BLaER1 (cell line): ENCODE data around the gene BIRC7.

Experiments used
- H3K27ac ChIP-seq: shearing (Covaris generic); formaldehyde crosslinking; 2 replicates; pipeline ENCODE4 v1.8.1; 2022
- H3K27me3 ChIP-seq: shearing (Covaris generic); formaldehyde crosslinking; 2 replicates; pipeline ENCODE4 v1.8.1; 2022
- H3K36me3 ChIP-seq: shearing (Covaris generic); formaldehyde crosslinking; 2 replicates; pipeline ENCODE4 v1.8.1; 2022
- H3K4me1 ChIP-seq: shearing (Covaris generic); formaldehyde crosslinking; 2 replicates; pipeline ENCODE4 v1.8.1; 2022
- H3K4me2 ChIP-seq: shearing (Covaris generic); formaldehyde crosslinking; 2 replicates; pipeline ENCODE4 v1.8.1; 2022
- H3K4me3 ChIP-seq: shearing (Covaris generic); formaldehyde crosslinking; 2 replicates; pipeline ENCODE4 v1.8.1; 2022
- H3K9ac ChIP-seq: shearing (Covaris generic); formaldehyde crosslinking; 2 replicates; pipeline ENCODE4 v1.8.1; 2022
- H3K9me3 ChIP-seq: shearing (Covaris generic); formaldehyde crosslinking; 2 replicates; pipeline ENCODE4 v1.8.1; 2022
- H4K20me1 ChIP-seq: shearing (Covaris generic); formaldehyde crosslinking; 2 replicates; pipeline ENCODE4 v1.8.1; 2022
- Cebpa-rat ChIP-seq: shearing (Covaris generic); IDR thresholded peaks from 2 replicates; pipeline ENCODE4 v1.8.1; 2022

The BIRC7 gene

DNA sequence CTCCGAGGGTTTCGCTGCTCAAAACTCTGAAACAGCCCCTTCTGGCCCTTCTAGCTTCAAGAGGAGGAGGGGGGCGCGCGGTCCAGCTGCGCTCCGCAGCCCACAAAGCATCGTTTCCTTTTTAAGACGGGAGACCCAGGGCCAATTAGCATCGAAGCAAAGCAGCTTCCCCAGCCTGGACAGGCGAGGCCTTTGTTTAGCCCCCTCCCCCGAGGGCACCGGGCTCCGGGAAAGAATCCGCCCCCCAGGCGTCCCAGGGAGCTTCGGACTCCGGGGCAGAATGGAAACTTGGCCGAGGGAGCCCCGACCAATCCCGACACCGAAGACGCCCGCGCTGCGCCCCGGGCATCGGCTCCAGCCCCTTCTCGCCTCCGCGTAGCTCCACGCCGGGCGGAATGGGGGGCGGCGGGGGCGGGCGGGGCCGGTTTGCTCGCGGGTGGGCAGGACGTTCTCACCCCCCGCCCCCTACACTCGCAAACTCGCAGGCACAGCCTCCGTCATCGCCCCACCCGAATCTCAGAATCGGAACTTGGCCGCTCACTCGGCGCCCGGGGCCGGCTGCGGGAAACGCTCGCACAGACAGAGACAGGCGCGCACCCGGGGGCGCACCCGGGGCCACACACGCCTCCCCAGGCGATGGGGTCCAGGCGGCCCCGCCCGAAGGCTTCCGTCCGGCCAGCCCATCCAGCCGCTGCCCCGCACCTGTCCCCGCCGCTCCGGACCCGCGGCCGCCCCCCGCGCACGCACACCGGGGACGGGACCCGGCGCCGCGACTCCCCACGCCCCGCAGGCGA lies 17.9 kb downstream of the BIRC7 start:
- TF ChIP-seq Cebpa-rat = no peak
- H3K4me3 ChIP-seq = peak overlapping the region; percentile 85
- H3K27ac ChIP-seq = peak overlapping the region; percentile 94
- peak overlapping the region; percentile 91 for H3K9ac ChIP-seq
- no peaks in the 10 kb centered on the region for H3K36me3 ChIP-seq
- H3K27me3 ChIP-seq = peaks cover 50% of the 10 kb centered on the region
- peaks cover 17% of the 10 kb centered on the region; the same call in 1 of the 2 replicates for H4K20me1 ChIP-seq
- H3K4me2 ChIP-seq = peak overlapping the region; percentile 97
- no peaks in the 10 kb centered on the region for H3K9me3 ChIP-seq
- H3K4me1 ChIP-seq = peaks cover 94% of the 10 kb centered on the region

DNA sequence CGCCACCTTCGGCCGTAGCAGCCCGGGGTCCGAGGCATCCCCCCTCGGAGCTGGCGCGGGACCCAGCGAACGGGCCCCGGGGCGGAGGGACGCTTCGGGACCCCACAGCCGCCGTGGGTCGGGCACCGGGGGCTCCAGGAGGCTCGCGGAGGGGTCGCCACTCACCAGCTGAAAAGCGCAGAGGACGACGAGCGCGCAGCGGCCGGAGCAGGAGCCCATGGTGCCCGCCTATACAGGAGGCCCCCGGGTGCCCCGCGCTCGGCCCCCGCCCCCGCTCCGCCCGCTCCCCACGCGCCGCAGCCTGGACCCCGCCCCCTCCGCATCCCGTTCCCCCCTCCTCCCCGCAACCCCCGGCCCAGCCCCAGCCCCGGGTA lies 18.5 kb downstream of the BIRC7 start, which contains the start of gene NKAIN4:
Gene NKAIN4, minus strand, starts transcription at position 232 of the 374 bp plus-strand sequence. Its CDS starts 13 bp downstream, at position 219.
- Histone ChIP-seq H4K20me1 (peaks cover 16% of the 10 kb centered on the region), H3K9me3 (no peaks in the 10 kb centered on the region), H3K27me3 (peaks cover 50% of the 10 kb centered on the region), H3K27ac (peak within 1 kb of the TSS; percentile 94), H3K4me2 (peak within 1 kb of the TSS; percentile 97), H3K36me3 (no peaks in the 10 kb centered on the region), H3K4me1 (peaks cover 94% of the 10 kb centered on the region), H3K9ac (peak within 1 kb of the TSS; percentile 91), H3K4me3 (peak within 1 kb of the TSS; percentile 85)
- no peak for TF ChIP-seq Cebpa-rat

DNA sequence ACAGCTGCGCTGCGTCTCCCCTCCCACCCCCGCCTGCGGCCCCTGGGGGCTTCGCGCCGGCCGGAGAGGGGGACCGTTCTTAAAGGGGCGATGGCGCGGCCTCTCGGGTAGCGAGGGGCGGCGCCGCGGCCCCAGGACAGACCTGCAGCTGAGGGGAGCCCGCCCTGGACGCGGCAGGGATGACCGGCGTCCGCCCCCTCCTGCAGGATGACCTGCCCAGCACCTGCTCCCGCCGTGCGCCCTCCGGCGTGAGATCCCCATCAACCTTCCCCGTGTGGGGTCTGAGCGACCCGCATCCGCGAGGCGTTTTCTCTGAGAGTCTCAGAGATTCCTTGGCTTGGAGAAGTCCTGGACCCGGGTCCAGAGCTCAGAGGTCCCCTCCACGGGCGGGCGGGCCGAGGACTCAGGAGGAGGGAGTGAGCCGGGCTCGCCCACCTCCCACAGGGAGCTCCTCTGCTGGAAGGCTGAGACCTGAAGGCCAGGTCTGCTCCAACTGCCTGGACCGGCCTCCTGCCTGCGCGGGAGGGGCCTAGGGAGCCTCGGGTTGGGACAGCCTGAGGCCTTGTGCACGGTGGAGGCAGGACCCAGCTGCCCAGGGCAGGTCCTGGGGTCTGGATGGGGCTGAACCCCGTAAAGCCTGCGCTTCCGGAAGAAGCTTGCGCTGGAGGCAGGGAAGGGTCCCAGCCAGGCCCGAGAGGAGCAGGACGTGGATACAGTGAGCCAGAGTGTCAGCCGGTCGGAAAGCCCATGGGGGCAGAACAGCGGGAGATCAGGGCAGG lies 19.1 kb downstream of the BIRC7 start:
- Histone ChIP-seq H4K20me1 (peaks cover 22% of the 10 kb centered on the region), H3K9me3 (no peaks in the 10 kb centered on the region), H3K36me3 (no peaks in the 10 kb centered on the region), H3K4me3 (peak overlapping the region; percentile 85), H3K9ac (peak overlapping the region; percentile 81), H3K4me1 (peaks cover 94% of the 10 kb centered on the region), H3K4me2 (peak overlapping the region; percentile 86), H3K27me3 (peaks cover 50% of the 10 kb centered on the region), H3K27ac (peak overlapping the region; percentile 88)
- no peak for TF ChIP-seq Cebpa-rat

DNA sequence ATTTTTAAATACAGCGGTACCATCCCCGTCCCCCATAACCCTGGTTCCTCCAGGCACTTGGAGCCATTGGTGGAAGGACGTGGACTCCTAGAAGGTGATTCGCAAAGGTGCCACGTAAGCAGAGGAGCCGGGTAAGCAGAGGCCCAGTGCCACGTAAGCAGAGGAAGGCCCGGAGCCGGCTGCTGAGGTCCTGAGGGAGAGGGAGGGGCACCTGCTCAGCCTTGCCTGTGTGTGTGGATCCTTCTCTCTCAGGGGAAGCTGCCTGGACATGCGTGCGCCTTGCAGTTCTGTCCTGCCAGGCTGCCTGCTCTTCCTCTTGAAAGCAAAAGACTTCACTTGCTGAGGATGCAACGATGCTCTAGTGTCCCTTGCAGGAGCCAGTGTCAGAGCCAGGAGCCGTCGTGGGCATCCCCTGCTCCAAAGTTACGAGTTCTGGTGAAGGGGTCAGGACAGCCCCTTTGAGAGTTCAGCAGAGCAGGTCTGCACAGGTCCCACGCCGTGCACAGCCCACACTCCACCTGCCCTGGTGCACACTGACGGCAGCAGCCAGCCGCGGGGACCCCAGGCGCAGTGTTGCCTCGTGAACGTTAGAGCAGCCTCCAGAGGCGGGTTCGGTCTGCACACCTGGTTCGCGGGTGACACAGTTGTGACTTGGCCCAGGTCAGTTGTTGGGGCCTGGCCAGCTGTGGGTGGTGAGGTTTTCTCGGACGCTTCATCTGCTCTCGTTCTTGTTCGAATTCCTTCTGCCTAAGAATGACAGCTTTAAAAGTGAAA lies 20.4 kb downstream of the BIRC7 start:
- Histone ChIP-seq H4K20me1 (peaks cover 35% of the 10 kb centered on the region), H3K4me2 (peak overlapping the region; percentile 86), H3K36me3 (no peaks in the 10 kb centered on the region), H3K4me3 (peak overlapping the region; percentile 85), H3K27me3 (peaks cover 50% of the 10 kb centered on the region), H3K4me1 (peaks cover 95% of the 10 kb centered on the region), H3K9me3 (no peaks in the 10 kb centered on the region), H3K27ac (0 out of 2 replicates have a peak overlapping the region, but pooled peaks have one; percentile 88), H3K9ac (peak overlapping the region; percentile 81; the same call in 1 of the 2 replicates)
- no peak for TF ChIP-seq Cebpa-rat

DNA sequence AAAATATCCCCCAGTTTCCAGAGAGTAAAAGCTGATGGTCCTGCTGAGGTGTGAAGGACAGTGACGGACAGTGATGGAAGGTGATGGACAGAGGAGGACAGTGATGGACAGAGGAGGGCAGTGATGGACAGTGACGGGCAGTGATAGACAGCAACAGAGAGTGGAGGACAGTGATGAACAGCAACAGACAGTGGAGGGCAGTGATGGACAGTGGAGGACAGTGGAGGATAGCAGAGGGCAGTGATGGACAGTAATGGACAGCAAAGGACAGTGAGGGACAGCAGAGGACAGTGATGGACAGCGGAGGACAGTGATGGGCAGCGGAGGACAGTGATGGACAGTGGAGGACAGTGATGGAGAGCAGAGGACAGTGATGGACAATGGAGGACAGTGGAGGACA lies 21.2 kb downstream of the BIRC7 start:
- Histone ChIP-seq H3K27me3 (peaks cover 48% of the 10 kb centered on the region), H3K9me3 (no peaks in the 10 kb centered on the region), H3K4me1 (peaks cover 95% of the 10 kb centered on the region), H3K9ac (no peak overlapping the region), H3K36me3 (no peaks in the 10 kb centered on the region), H3K27ac (no peak overlapping the region), H3K4me3 (no peak overlapping the region), H3K4me2 (peak overlapping the region; percentile 86), H4K20me1 (peaks cover 37% of the 10 kb centered on the region)
- TF ChIP-seq Cebpa-rat = no peak

DNA sequence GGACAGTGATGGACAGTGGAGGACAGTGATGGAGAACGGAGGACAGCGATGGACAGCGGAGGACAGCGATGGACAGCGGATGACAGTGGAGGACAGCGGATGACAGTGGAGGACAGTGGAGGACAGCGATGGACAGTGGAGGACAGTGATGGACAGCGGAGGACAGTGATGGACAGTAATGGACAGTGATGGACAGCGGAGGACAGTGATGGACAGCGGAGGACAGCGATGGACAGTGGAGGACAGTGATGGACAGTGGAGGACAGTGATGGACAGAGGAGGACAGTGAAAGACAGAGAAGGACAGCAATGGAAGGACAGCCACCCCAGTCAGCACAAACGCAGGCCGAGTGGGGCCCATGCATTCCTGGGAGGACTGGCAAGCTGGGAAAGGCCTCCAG lies 21.9 kb downstream of the BIRC7 start:
- Histone ChIP-seq H3K9me3 (no peaks in the 10 kb centered on the region), H3K27me3 (peaks cover 42% of the 10 kb centered on the region), H3K4me1 (peaks cover 95% of the 10 kb centered on the region), H3K4me3 (no peak overlapping the region), H3K36me3 (no peaks in the 10 kb centered on the region), H3K9ac (no peak overlapping the region), H4K20me1 (peaks cover 37% of the 10 kb centered on the region), H3K4me2 (peak overlapping the region; percentile 86), H3K27ac (no peak overlapping the region)
- no peak for TF ChIP-seq Cebpa-rat

DNA sequence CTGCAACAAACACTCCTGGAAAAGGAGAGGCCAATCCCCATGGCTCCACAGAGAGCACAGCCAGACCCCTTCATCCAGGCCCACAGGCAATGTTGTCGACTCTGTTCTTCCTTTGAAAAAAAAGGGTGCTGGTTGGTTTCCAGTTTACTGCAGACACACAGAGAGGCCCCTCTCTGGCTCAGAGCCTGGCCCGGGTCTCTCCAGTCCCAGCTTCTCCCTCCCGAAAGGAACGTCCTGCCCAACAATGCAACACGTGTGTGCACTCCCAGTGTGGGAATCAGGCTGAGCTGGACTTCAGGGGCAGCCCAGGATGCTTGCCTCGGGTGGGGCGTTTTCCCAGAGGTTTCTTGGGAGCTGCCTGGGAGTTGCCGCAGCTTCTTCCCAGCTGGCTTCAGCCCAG lies 23.1 kb downstream of the BIRC7 start:
- Histone ChIP-seq H3K9ac (0 out of 2 replicates have a peak overlapping the region, but pooled peaks have one; percentile 11), H3K27me3 (peaks cover 31% of the 10 kb centered on the region), H3K4me2 (peak overlapping the region; percentile 86), H3K4me3 (no peak overlapping the region), H3K4me1 (peaks cover 90% of the 10 kb centered on the region), H3K27ac (peak overlapping the region; percentile 19; the same call in 1 of the 2 replicates), H3K9me3 (no peaks in the 10 kb centered on the region), H4K20me1 (peaks cover 37% of the 10 kb centered on the region), H3K36me3 (no peaks in the 10 kb centered on the region)
- no peak for TF ChIP-seq Cebpa-rat

DNA sequence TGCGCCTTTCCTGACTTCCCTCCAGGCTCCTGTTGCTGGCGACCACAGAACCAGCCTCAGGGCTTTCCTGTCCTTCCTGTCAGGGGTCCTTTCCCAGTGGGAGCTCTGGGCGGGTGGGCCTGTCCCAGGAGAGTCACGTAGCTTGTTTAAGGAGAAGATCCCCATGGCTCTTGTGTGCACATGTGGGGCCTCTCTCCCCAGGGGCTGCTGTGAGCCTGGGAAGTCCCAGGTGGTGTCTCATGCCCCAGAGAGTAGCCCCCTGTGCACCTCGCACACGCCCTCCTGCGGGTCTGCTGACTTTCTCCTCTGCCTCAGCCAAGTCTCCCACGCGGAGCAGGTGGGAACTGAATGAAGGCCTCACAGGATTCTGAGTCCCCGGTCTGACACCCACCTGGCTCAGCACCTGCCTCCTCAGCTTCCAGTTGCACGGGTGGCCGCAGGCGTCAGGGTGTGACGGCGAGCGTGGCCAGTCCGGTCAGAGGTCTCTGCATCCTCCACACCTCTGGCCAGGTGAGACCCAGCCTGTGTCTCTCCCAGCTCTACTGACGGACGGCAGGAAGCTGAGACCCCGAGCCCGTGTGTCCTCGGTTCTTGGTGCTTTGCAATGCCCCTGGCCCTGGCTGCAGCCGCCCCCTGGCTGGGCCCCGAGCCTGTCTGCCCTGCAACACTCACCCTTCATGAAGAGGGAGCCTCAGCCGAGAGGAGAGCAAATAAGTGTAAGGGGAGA lies 24.2 kb downstream of the BIRC7 start:
- Histone ChIP-seq H3K27ac (peak overlapping the region; percentile 45; the same call in 1 of the 2 replicates), H3K9ac (no peak overlapping the region), H3K36me3 (no peaks in the 10 kb centered on the region), H3K27me3 (peaks cover 22% of the 10 kb centered on the region), H4K20me1 (peaks cover 37% of the 10 kb centered on the region), H3K4me1 (peaks cover 82% of the 10 kb centered on the region), H3K9me3 (no peaks in the 10 kb centered on the region), H3K4me2 (peak overlapping the region; percentile 86), H3K4me3 (no peak overlapping the region; the same call in 1 of the 2 replicates)
- TF ChIP-seq Cebpa-rat = no peak

DNA sequence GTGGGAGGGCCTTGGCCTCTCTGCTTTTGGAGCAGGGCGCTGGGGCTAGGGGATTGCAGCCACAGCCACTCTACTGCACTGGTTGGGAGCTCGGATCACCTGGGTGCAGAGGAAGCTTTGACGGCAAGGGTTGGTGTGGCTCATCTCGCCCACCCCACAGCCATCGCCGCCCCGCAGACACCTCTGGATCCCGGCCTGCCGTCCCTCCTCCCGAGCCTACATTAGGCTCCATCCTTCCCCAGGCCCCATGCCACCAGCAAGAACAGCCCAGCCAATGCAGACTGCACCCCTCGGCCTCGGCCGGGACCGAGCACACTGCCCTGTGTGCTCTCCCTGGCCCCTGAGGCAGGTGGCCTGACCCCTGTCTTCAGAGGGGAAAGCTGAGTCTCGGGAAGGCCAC lies 24.8 kb downstream of the BIRC7 start:
- H3K4me2 ChIP-seq = peak overlapping the region; percentile 86
- peaks cover 37% of the 10 kb centered on the region for H4K20me1 ChIP-seq
- H3K27ac ChIP-seq = peak overlapping the region; percentile 45
- peak overlapping the region; percentile 20; the same call in 1 of the 2 replicates for H3K9ac ChIP-seq
- no peaks in the 10 kb centered on the region for H3K36me3 ChIP-seq
- H3K27me3 ChIP-seq = peaks cover 16% of the 10 kb centered on the region
- TF ChIP-seq Cebpa-rat = no peak
- no peaks in the 10 kb centered on the region for H3K9me3 ChIP-seq
- H3K4me1 ChIP-seq = peaks cover 75% of the 10 kb centered on the region
- H3K4me3 ChIP-seq = no peak overlapping the region; the same call in 1 of the 2 replicates
